CD4-positive, alpha-beta T cell treated with Interleukin-12 subunit alpha and Interleukin-12 subunit beta, for 1 hour (primary cell): ENCODE measurements around the gene C6orf47.
"Not testable (repeated sequence)": the region's sequence is repeated elsewhere in the genome, so short reads cannot be mapped to it uniquely, and the experiment has no call there.

ENCODE experiments used
- DNase-seq: peaks from one replicate; pipeline ENCODE4 v3.0.0-alpha.2; 2020

Gene C6orf47

GRCh38 chr6:31660381-31661261 is at the start of gene C6orf47:
Gene C6orf47, minus strand, starts transcription at chr6:31660778. Its CDS starts 831 bp downstream, at chr6:31659947.
- DNase-seq: peak; percentile 81

GRCh38 chr6:31709157-31709556 is 48.6 kb upstream of the C6orf47 start:
- DNase-seq: not testable (repeated sequence)

GRCh38 chr6:31708224-31708623 is 47.6 kb upstream of the C6orf47 start:
- no peak for DNase-seq

GRCh38 chr6:31707701-31708100 is 47.1 kb upstream of the C6orf47 start:
- no peak for DNase-seq

GRCh38 chr6:31706599-31706998 is 46.0 kb upstream of the C6orf47 start, which contains the start of gene LY6G6F:
Gene LY6G6F, plus strand, starts transcription at chr6:31706866. Its CDS starts 41 bp downstream, at chr6:31706907.
- no peak for DNase-seq

GRCh38 chr6:31705931-31706330 is 45.4 kb upstream of the C6orf47 start:
- no peak for DNase-seq

- peak; percentile 98 for DNase-seq
Measured at GRCh38 chr6:31702819-31703716, 42.5 kb upstream of the C6orf47 start, which contains the start of gene ABHD16A. Gene ABHD16A, minus strand, starts transcription at chr6:31703324. Its CDS starts 43 bp downstream, at chr6:31703281.

- DNase-seq: no peak
Measured at GRCh38 chr6:31702405-31702818, 41.8 kb upstream of the C6orf47 start.

- no peak for DNase-seq
Measured at GRCh38 chr6:31701666-31702404, 41.3 kb upstream of the C6orf47 start.

GRCh38 chr6:31700740-31701401 is 40.3 kb upstream of the C6orf47 start:
- DNase-seq: no peak

GRCh38 chr6:31697555-31697954 is 37.0 kb upstream of the C6orf47 start:
- no peak for DNase-seq

GRCh38 chr6:31693535-31693934 is 33.0 kb upstream of the C6orf47 start:
- DNase-seq: no peak

- no peak for DNase-seq
Measured at GRCh38 chr6:31692886-31693285, 32.3 kb upstream of the C6orf47 start.

GRCh38 chr6:31692353-31692752 is 31.8 kb upstream of the C6orf47 start:
- no peak for DNase-seq

- DNase-seq: no peak
Measured at GRCh38 chr6:31691564-31692108, 31.1 kb upstream of the C6orf47 start.

GRCh38 chr6:31691078-31691463 is 30.5 kb upstream of the C6orf47 start:
- no peak for DNase-seq

GRCh38 chr6:31690231-31691077 is 29.9 kb upstream of the C6orf47 start:
- no peak for DNase-seq

GRCh38 chr6:31689249-31690110 is 28.9 kb upstream of the C6orf47 start:
- DNase-seq: no peak

- no peak for DNase-seq
Measured at GRCh38 chr6:31687860-31688693, 27.5 kb upstream of the C6orf47 start.
